Fibroblast of pulmonary artery (primary cell): ENCODE measurements around the gene NUDT21.
A peak's percentile ranks its signal among the peaks of the same experiment; 100 is the strongest.
"Not testable (repeated sequence)": the region's sequence is repeated elsewhere in the genome, so short reads cannot be mapped to it uniquely, and the experiment has no call there.

Source experiments
- DNase-seq: peaks from one replicate; pipeline ENCODE4 v3.0.0-alpha.2; 2010; ENCODE audit warnings: low read depth
- H3K4me3 ChIP-seq: replicated peaks from 2 replicates; pipeline ENCODE4 v1.5.1; 2011; ENCODE audit warnings: low read depth, mild to moderate bottlenecking, control low read depth, low read length, moderate library complexity
- CTCF ChIP-seq: IDR thresholded peaks from 2 replicates; pipeline ENCODE4 v1.5.1; 2011; ENCODE audit warnings: mild to moderate bottlenecking, control low read depth, low read length, inconsistent platforms; ENCODE audit errors: missing control alignments

The NUDT21 gene

GRCh38 chr16:56399047-56399446 is 52.1 kb downstream of the NUDT21 start:
- DNase-seq = no peak
- no peak for TF ChIP-seq CTCF

GRCh38 chr16:56396724-56397123 is 54.4 kb downstream of the NUDT21 start:
- not testable (repeated sequence) for DNase-seq, H3K4me3 ChIP-seq

More at GRCh38 chr16:56399047-56399446, 52.1 kb downstream of the NUDT21 start:
- H3K4me3 ChIP-seq = no peak overlapping the region

- H3K4me3 ChIP-seq = no peak overlapping the region
- no peak for TF ChIP-seq CTCF
- peak; percentile 88 for DNase-seq
Observed at GRCh38 chr16:56389554-56389953, 61.6 kb downstream of the NUDT21 start.

- H3K4me3 ChIP-seq = no peak overlapping the region
- no peak for DNase-seq
- TF ChIP-seq CTCF = no peak
Observed at GRCh38 chr16:56388209-56388608, 62.9 kb downstream of the NUDT21 start.

GRCh38 chr16:56387396-56387795 is 63.7 kb downstream of the NUDT21 start:
- DNase-seq = no peak
- H3K4me3 ChIP-seq = no peak overlapping the region
- TF ChIP-seq CTCF = no peak

- DNase-seq = no peak
- no peak overlapping the region for H3K4me3 ChIP-seq
- TF ChIP-seq CTCF = no peak
Observed at GRCh38 chr16:56384074-56384721, 66.9 kb downstream of the NUDT21 start.

GRCh38 chr16:56382901-56383355 is 68.2 kb downstream of the NUDT21 start:
- peak; percentile 48 for DNase-seq

More at GRCh38 chr16:56382901-56383355, 68.2 kb downstream of the NUDT21 start:
- no peak overlapping the region for H3K4me3 ChIP-seq
- TF ChIP-seq CTCF = no peak
